Suprapubic skin (tissue), 4 donors: ENCODE measurements around the gene MBD2. TPM values are rescaled to one million over a fixed set of nuclear protein-coding genes. Genes with fewer than 3 reads are reported as not detected.

ENCODE experiments used
- DNase-seq, 2 donors: peaks; one replicate each; pipeline ENCODE4 v3.0.0-alpha.2; 2019; ENCODE audit warnings: low spot score in 2 of 2
- H3K27ac ChIP-seq: fragments of 200-600 bp; sonication (generic); one replicate; pipeline ENCODE4 v1.5.1; 2019
- H3K27me3 ChIP-seq: fragments of 200-600 bp; sonication (generic); one replicate; pipeline ENCODE4 v1.5.1; 2019
- H3K36me3 ChIP-seq: fragments of 200-600 bp; sonication (generic); one replicate; pipeline ENCODE4 v1.5.1; 2019
- H3K4me1 ChIP-seq: fragments of 200-600 bp; sonication (generic); one replicate; pipeline ENCODE4 v1.5.1; 2019
- H3K4me3 ChIP-seq: fragments of 200-600 bp; sonication (generic); one replicate; pipeline ENCODE4 v1.5.1; 2019; ENCODE audit warnings: mild to moderate bottlenecking
- H3K9me3 ChIP-seq: fragments of 200-600 bp; sonication (generic); one replicate; pipeline ENCODE4 v1.5.1; 2019
- EP300 ChIP-seq: sonication (generic); formaldehyde crosslinking; IDR thresholded peaks from one replicate; pipeline ENCODE4 v1.6.1; 2017; ENCODE audit warnings: antibody characterized with exemption
- POLR2A ChIP-seq, 2 donors: fragments of 450-650 bp; IDR thresholded peaks; one replicate each; pipeline ENCODE4 v1.6.1; 2017; ENCODE audit warnings: antibody characterized with exemption in 2 of 2, mild to moderate bottlenecking in 2 of 2, moderate library complexity in 2 of 2
- POLR2AphosphoS5 ChIP-seq, 3 donors: sonication (generic); formaldehyde crosslinking; IDR thresholded peaks; one replicate each; pipeline ENCODE4 v1.6.1; 2017; ENCODE audit warnings: antibody characterized with exemption in 3 of 3
- WGBS: methylation state at CpG from one replicate; pipeline ENCODE4 v1.1.5; 2018; 5-methylcytosine and 5-hydroxymethylcytosine counted together
- total RNA-seq, 4 donors: library from RNA; depleted of rRNA; stranded (reverse); fragments of >200 nt; gene quantifications; one replicate each; pipeline ENCODE4 v1.1.0, GENCODE V29; 2016
- TF ChIP-seq, protein P1 (sequence below), 2 donors: fragments of 200-600 bp in 1 of 2; fragments of 450-650 bp in 1 of 2; sonication (generic) in 1 of 2; IDR thresholded peaks; one replicate each; pipeline ENCODE4 v1.5.1; 2016 to 2019; ENCODE audit warnings: antibody characterized with exemption in 2 of 2, mild to moderate bottlenecking in 1 of 2, moderate library complexity in 1 of 2

The MBD2 gene
- total RNA-seq, 4 donors from 2014 or later = 40.8 to 55.8 (median 45.0) TPM

DNA sequence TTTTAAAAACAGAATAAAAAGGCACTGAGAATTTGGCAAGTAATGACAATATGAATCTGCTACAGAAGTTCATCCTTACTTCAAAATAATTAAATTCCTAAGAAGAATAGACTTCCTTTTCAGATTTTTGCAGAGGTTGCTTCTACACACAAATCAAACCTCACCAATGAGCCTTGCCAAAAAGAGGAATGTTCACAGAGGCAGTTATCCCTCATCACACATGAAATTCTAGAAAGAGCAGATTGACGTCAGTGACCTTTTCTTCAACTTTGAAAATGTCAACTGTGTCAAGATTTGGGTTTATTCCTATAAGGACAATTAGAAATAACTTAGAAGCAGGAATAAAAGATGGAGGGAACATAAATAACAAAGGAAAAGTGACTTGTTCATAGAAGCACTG is 64.6 kb downstream of the MBD2 start:
- no peak for TF ChIP-seq POLR2A (IDR thresholded peaks at IDR 0.05)
- TF ChIP-seq, protein P1, sequence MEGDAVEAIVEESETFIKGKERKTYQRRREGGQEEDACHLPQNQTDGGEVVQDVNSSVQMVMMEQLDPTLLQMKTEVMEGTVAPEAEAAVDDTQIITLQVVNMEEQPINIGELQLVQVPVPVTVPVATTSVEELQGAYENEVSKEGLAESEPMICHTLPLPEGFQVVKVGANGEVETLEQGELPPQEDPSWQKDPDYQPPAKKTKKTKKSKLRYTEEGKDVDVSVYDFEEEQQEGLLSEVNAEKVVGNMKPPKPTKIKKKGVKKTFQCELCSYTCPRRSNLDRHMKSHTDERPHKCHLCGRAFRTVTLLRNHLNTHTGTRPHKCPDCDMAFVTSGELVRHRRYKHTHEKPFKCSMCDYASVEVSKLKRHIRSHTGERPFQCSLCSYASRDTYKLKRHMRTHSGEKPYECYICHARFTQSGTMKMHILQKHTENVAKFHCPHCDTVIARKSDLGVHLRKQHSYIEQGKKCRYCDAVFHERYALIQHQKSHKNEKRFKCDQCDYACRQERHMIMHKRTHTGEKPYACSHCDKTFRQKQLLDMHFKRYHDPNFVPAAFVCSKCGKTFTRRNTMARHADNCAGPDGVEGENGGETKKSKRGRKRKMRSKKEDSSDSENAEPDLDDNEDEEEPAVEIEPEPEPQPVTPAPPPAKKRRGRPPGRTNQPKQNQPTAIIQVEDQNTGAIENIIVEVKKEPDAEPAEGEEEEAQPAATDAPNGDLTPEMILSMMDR (IDR thresholded peaks at IDR 0.05) = no peak
- Histone ChIP-seq H3K27ac (no peak overlapping the region), H3K9me3 (no peaks in the 10 kb centered on the region), H3K4me1 (no peaks in the 10 kb centered on the region), H3K36me3 (peaks cover 96% of the 10 kb centered on the region), H3K4me3 (no peak overlapping the region), H3K27me3 (no peaks in the 10 kb centered on the region)
- no peak for DNase-seq
- WGBS = 88% methylated on average over 1 of the region's 1 CpG

DNA sequence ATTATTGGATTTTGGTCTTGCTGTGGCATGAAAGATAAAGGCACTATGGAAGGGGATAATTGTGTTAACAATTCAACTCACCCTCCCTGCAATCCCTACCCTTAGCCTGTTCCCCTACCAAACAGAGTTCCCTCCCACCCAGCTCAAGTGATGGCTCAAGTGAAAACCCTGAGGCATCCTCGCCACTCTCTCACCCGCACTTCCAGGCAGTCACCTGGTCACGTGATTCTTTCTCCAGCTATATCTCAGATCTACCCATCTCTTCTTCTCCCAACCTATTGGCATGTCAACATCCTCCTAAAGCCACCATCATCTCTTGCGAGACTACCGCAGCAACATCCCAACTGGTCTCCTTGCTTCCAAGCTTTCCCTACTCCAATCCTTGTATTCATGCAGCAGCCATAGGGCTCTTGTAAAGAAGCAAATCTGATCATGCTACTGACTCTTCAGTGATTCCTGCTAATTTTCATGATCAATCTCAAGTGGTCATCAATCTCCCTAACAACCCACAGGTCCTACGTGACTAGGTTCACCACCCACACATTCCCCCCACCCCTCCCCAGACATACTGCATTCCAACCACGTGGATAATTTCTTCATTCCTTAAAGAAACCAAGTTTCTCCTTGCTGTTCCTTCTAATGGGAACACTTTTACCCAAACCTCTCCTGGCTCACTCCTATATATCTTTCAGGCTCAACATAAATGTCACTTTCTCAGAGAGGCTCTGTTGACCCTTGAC is 66.7 kb downstream of the MBD2 start:
- Histone ChIP-seq H3K9me3 (no peaks in the 10 kb centered on the region), H3K4me1 (no peaks in the 10 kb centered on the region), H3K4me3 (no peak overlapping the region), H3K27ac (no peak overlapping the region), H3K27me3 (no peaks in the 10 kb centered on the region), H3K36me3 (peaks cover 96% of the 10 kb centered on the region)
- no peak for DNase-seq
- TF ChIP-seq, protein P1 (IDR thresholded peaks at IDR 0.05) = no peak
- TF ChIP-seq EP300 (no peak), POLR2A (IDR thresholded peaks at IDR 0.05) (no peak), POLR2AphosphoS5 (IDR thresholded peaks at IDR 0.05) (no peak)
- WGBS = 88% methylated on average over 7 of the region's 7 CpGs

DNA sequence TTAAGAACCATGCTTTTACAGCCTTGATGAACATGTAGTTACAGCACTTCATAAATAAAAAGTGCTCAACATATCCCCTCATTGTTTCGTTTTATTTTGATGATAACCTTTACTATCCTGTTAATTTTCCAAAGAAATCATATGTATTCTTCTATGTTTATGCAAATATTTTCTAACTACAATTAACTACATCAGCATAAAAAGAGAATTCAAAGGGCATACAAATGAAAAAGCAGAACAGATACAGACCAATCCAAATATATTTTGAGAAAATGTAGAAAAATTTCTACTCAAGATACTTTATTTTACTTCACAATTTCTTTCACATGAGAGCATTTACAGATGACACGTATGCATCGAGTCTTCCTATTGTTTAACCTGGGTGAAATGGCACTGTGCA is 69.1 kb downstream of the MBD2 start:
- peaks cover 81% of the 10 kb centered on the region for H3K36me3 ChIP-seq

DNA sequence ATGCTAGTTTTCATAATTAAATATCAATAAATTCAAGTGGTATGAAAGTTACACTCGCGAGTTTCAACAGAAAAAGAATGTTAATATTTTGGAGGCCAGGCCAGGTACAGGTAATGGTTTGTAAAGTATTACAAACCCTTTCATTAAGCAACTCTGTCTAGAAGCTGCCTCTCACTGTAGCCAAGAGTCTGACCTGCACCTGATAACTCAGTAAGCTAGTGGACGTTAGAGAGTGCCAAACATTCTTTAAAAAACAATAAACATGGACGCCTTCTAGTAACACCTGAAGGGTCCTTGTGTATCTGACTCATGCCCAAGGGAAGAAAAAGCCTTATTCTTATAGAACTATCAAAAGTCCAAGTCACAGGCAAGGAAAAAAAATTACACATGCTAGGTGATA is 70.2 kb downstream of the MBD2 start:
- DNase-seq = no peak
- WGBS = 80% methylated on average over 4 of the region's 4 CpGs
- H3K27ac ChIP-seq = no peak overlapping the region
- H3K9me3 ChIP-seq = no peaks in the 10 kb centered on the region
- H3K27me3 ChIP-seq = no peaks in the 10 kb centered on the region
- TF ChIP-seq EP300 = no peak
- no peak for TF ChIP-seq POLR2A (IDR thresholded peaks at IDR 0.05)
- TF ChIP-seq POLR2AphosphoS5 (IDR thresholded peaks at IDR 0.05) = no peak
- TF ChIP-seq, protein P1 (IDR thresholded peaks at IDR 0.05) = no peak
- H3K4me1 ChIP-seq = peaks cover 13% of the 10 kb centered on the region
- no peak overlapping the region for H3K4me3 ChIP-seq
- H3K36me3 ChIP-seq = peaks cover 70% of the 10 kb centered on the region

More for the DNA sequence above, 69.1 kb downstream of the MBD2 start:
- TF ChIP-seq EP300 = no peak
- Histone ChIP-seq H3K4me3 (no peak overlapping the region), H3K4me1 (peaks cover under 1% of the 10 kb centered on the region), H3K27me3 (no peaks in the 10 kb centered on the region), H3K27ac (no peak overlapping the region), H3K9me3 (no peaks in the 10 kb centered on the region)
- no peak for DNase-seq
- 85% methylated on average over 3 of the region's 3 CpGs for WGBS

DNA sequence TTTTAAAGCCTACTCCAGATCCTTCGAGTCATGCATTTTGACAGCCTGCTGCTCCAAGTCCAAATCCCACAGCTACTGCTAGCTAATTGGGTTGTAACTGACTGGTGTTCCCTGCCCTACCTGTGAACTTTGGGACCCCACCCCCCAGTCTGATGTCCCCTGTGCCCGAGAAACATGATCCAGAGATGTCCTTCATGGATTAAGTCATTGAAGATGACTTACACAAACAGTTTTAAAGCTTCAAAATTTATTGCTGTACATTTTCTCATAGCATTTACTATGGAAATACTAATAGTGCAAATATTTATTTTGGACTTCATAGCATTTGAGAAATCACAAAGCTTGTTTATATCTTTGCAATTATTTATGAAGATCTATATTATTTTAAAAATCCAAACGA is 73.1 kb downstream of the MBD2 start:
- no peak overlapping the region for H3K27ac ChIP-seq
- no peaks in the 10 kb centered on the region for H3K27me3 ChIP-seq
- DNase-seq = no peak
- TF ChIP-seq POLR2A (IDR thresholded peaks at IDR 0.05) (no peak), POLR2AphosphoS5 (IDR thresholded peaks at IDR 0.05) (no peak), EP300 (no peak)
- TF ChIP-seq, protein P1 (IDR thresholded peaks at IDR 0.05) = no peak
- no peak overlapping the region for H3K4me3 ChIP-seq
- no peaks in the 10 kb centered on the region for H3K9me3 ChIP-seq
- 76% methylated on average over 3 of the region's 3 CpGs for WGBS
- H3K4me1 ChIP-seq = peaks cover 23% of the 10 kb centered on the region
- peaks cover 41% of the 10 kb centered on the region for H3K36me3 ChIP-seq

DNA sequence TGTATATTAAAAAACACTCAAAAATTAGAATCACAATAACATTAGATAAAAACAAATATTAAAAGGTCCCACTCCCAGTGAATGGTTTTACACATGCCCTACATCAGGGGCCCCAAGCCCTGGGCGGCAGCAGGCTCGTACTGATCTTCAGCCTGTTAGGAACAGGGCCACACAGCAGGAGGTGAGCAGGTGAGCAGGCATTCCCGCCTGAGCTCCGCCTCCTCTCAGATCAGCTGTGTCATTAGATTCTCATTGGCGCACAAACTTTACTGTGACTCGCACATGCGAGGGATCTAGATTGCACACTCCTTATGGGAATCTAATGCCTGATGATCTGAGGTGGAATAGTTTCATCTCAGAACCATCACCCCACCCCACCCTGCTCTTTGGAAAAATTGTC is 74.2 kb downstream of the MBD2 start:
- TF ChIP-seq, protein P1 (IDR thresholded peaks at IDR 0.05) = no peak
- no peak for TF ChIP-seq POLR2A (IDR thresholded peaks at IDR 0.05)
- TF ChIP-seq POLR2AphosphoS5 (IDR thresholded peaks at IDR 0.05) = no peak
- DNase-seq = no peak
- no peak overlapping the region for H3K4me3 ChIP-seq
- peak overlapping the region; percentile 80 for H3K27ac ChIP-seq
- peaks cover 31% of the 10 kb centered on the region for H3K36me3 ChIP-seq
- no peaks in the 10 kb centered on the region for H3K9me3 ChIP-seq
- H3K27me3 ChIP-seq = no peaks in the 10 kb centered on the region
- WGBS = 86% methylated on average over 7 of the region's 7 CpGs
- peaks cover 23% of the 10 kb centered on the region for H3K4me1 ChIP-seq
